Stimulated activated naive CD4-positive, alpha-beta T cell treated with Interleukin-2 at 50 U/mL for 16 hours (primary cell): ENCODE data around the gene SEMA5B.

Source experiments
- DNase-seq: peaks from one replicate; lab custom pipeline; 2025; lab: John Stamatoyannopoulos, UW

The SEMA5B gene

GRCh38 chr3:123024056-123024455, 3.5 kb downstream of the SEMA5B start:
- DNase-seq = no peak

GRCh38 chr3:123021996-123022510, 5.5 kb downstream of the SEMA5B start:
- DNase-seq = no peak

GRCh38 chr3:123021388-123021787, 6.2 kb downstream of the SEMA5B start:
- no peak for DNase-seq

- DNase-seq = no peak
Observed at GRCh38 chr3:123020709-123021108, 6.9 kb downstream of the SEMA5B start.

- DNase-seq = no peak
Observed at GRCh38 chr3:123019591-123019990, 8.0 kb downstream of the SEMA5B start.

GRCh38 chr3:123019161-123019560, 8.4 kb downstream of the SEMA5B start:
- no peak for DNase-seq

GRCh38 chr3:123018683-123019082, 8.9 kb downstream of the SEMA5B start:
- no peak for DNase-seq

- no peak for DNase-seq
Observed at GRCh38 chr3:123015596-123015995, 12.0 kb downstream of the SEMA5B start.

- DNase-seq = no peak
Observed at GRCh38 chr3:123013876-123014275, 13.7 kb downstream of the SEMA5B start.

- DNase-seq = no peak
Observed at GRCh38 chr3:123012652-123013051, 14.9 kb downstream of the SEMA5B start.

- no peak for DNase-seq
Observed at GRCh38 chr3:123011447-123011846, 16.1 kb downstream of the SEMA5B start.

- no peak for DNase-seq
Observed at GRCh38 chr3:123008840-123009239, 18.7 kb downstream of the SEMA5B start.

GRCh38 chr3:123006609-123007008, 21.0 kb downstream of the SEMA5B start:
- DNase-seq = no peak

- DNase-seq = no peak
Observed at GRCh38 chr3:123005291-123005690, 22.3 kb downstream of the SEMA5B start.

GRCh38 chr3:123004201-123004918, 23.2 kb downstream of the SEMA5B start:
- no peak for DNase-seq

- DNase-seq = no peak
Observed at GRCh38 chr3:123002749-123003497, 24.6 kb downstream of the SEMA5B start.

GRCh38 chr3:123002100-123002748, 25.3 kb downstream of the SEMA5B start:
- no peak for DNase-seq

- no peak for DNase-seq
Observed at GRCh38 chr3:122998856-122999255, 28.7 kb downstream of the SEMA5B start.

GRCh38 chr3:122998206-122998605, 29.4 kb downstream of the SEMA5B start:
- no peak for DNase-seq

GRCh38 chr3:122996038-122996580, 31.5 kb downstream of the SEMA5B start:
- DNase-seq = no peak

- no peak for DNase-seq
Observed at GRCh38 chr3:122994954-122995353, 32.6 kb downstream of the SEMA5B start.
